Activated CD4-positive, alpha-beta memory T cell treated with anti-CD3 and anti-CD28 coated beads, Interleukin-2, amount 10 ng/mL, durations not matched to agents 7 days and 5 days (primary cell): ENCODE measurements around the gene CKAP4. TPM values are rescaled to one million over a fixed set of nuclear protein-coding genes. Genes with fewer than 3 reads are reported as not detected.

ENCODE experiments used
- total RNA-seq, 2 experiments: library from RNA; stranded (reverse); gene quantifications; one replicate each; pipeline ENCODE4 v1.2.3, GENCODE V29; 2021

CKAP4 gene
- total RNA-seq, 2 experiments from 2014 or later: 5.2 to 5.3 TPM

Other genes with a start within 250 kb of the CKAP4 start
- not detected for gene NUAK1, start 109.1 kb downstream of the CKAP4 start, total RNA-seq
- 10 to 100 TPM; 25.1 to 27.8 TPM for gene TCP11L2, start 54.7 kb upstream of the CKAP4 start, total RNA-seq
- 1 to 10 TPM; 3.7 to 4.4 TPM for gene POLR3B, start 109.7 kb upstream of the CKAP4 start, total RNA-seq